ENCODE measurements around the gene AHRR. TPM values are rescaled to one million over a fixed set of nuclear protein-coding genes. Genes with fewer than 3 reads are reported as not detected.

The AHRR gene
- total and polyA plus RNA-seq, 10 of the 15 experiments (the other 5 are each of a cell fraction or from before 2014, with no cell fraction given), result 0.90 to 35.2 (median 19.2) TPM

DNA sequence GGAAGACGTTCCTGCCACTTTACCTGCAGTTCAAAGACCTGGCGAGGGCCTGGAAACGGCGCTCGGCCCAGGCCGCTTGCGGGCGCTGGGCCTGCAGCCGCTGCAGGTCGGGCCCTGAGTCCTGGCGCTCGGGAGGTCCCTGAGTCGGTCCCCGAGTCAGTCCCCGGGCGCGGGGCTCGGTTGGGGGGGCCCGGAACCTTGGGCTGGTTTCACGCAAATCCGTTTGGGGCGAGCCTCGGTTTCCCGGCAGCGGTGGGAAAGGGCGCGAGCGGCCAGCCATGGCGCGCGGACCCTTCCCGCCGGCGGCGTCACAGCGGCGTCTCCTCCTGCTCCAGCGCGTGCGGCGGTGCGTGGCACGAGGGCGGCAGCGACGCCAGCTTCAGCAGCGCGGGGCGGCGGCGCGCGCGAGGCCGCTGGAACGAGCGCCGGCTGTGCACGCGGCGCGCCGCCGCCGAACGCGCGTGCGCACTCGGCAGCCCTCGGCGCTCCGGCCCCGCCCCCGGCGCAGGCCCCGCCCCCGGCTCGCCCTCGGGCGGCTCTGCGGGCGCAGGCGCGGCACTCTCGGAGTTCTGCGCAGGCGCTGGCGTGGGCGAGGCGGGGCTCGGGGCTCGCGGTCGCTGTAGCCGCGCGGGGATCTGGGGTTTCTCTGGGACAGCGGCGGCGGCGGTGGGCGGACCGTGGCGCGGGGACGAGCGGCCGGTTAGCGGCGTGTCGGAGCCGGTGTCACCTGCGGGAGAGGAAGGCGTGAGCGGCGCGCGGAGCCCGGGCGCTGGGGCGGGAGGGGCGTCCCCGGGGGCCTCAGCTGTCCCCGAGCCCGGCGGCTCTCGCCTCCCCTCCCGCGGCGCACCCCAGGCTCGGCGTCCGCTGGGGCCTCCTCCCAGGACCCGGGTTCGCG is 151.4 kb downstream of the AHRR start (continued):
- TF ChIP-seq, protein P1, sequence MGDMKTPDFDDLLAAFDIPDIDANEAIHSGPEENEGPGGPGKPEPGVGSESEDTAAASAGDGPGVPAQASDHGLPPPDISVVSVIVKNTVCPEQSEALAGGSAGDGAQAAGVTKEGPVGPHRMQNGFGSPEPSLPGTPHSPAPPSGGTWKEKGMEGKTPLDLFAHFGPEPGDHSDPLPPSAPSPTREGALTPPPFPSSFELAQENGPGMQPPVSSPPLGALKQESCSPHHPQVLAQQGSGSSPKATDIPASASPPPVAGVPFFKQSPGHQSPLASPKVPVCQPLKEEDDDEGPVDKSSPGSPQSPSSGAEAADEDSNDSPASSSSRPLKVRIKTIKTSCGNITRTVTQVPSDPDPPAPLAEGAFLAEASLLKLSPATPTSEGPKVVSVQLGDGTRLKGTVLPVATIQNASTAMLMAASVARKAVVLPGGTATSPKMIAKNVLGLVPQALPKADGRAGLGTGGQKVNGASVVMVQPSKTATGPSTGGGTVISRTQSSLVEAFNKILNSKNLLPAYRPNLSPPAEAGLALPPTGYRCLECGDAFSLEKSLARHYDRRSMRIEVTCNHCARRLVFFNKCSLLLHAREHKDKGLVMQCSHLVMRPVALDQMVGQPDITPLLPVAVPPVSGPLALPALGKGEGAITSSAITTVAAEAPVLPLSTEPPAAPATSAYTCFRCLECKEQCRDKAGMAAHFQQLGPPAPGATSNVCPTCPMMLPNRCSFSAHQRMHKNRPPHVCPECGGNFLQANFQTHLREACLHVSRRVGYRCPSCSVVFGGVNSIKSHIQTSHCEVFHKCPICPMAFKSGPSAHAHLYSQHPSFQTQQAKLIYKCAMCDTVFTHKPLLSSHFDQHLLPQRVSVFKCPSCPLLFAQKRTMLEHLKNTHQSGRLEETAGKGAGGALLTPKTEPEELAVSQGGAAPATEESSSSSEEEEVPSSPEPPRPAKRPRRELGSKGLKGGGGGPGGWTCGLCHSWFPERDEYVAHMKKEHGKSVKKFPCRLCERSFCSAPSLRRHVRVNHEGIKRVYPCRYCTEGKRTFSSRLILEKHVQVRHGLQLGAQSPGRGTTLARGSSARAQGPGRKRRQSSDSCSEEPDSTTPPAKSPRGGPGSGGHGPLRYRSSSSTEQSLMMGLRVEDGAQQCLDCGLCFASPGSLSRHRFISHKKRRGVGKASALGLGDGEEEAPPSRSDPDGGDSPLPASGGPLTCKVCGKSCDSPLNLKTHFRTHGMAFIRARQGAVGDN (IDR thresholded peaks at IDR 0.05), result peak; percentile 98
- TF ChIP-seq MYB (IDR thresholded peaks at IDR 0.05; ENCODE audit: borderline replicate concordance, low read depth, low read length) (no peak), SMC3 (IDR thresholded peaks at IDR 0.05; ENCODE audit: borderline replicate concordance, low read length) (no peak), CREM (IDR thresholded peaks at IDR 0.05; ENCODE audit: low read depth) (no peak), HDAC2 (IDR thresholded peaks at IDR 0.05) (no peak), POLR2AphosphoS5 (IDR thresholded peaks at IDR 0.05; ENCODE audit: low read length) (peak; percentile 74; the same call in 1 of the 2 replicates)
- TF ChIP-seq, protein P2, sequence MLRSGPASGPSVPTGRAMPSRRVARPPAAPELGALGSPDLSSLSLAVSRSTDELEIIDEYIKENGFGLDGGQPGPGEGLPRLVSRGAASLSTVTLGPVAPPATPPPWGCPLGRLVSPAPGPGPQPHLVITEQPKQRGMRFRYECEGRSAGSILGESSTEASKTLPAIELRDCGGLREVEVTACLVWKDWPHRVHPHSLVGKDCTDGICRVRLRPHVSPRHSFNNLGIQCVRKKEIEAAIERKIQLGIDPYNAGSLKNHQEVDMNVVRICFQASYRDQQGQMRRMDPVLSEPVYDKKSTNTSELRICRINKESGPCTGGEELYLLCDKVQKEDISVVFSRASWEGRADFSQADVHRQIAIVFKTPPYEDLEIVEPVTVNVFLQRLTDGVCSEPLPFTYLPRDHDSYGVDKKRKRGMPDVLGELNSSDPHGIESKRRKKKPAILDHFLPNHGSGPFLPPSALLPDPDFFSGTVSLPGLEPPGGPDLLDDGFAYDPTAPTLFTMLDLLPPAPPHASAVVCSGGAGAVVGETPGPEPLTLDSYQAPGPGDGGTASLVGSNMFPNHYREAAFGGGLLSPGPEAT (IDR thresholded peaks at IDR 0.05; ENCODE audit: low read depth), result peak; percentile 21; the same call in 1 of the 2 replicates
- TF ChIP-seq, protein P3, sequence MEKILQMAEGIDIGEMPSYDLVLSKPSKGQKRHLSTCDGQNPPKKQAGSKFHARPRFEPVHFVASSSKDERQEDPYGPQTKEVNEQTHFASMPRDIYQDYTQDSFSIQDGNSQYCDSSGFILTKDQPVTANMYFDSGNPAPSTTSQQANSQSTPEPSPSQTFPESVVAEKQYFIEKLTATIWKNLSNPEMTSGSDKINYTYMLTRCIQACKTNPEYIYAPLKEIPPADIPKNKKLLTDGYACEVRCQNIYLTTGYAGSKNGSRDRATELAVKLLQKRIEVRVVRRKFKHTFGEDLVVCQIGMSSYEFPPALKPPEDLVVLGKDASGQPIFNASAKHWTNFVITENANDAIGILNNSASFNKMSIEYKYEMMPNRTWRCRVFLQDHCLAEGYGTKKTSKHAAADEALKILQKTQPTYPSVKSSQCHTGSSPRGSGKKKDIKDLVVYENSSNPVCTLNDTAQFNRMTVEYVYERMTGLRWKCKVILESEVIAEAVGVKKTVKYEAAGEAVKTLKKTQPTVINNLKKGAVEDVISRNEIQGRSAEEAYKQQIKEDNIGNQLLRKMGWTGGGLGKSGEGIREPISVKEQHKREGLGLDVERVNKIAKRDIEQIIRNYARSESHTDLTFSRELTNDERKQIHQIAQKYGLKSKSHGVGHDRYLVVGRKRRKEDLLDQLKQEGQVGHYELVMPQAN (conservative IDR thresholded peaks at IDR 0.05), result no peak; the same call in none of the 2 replicates
- TF ChIP-seq, protein P4, sequence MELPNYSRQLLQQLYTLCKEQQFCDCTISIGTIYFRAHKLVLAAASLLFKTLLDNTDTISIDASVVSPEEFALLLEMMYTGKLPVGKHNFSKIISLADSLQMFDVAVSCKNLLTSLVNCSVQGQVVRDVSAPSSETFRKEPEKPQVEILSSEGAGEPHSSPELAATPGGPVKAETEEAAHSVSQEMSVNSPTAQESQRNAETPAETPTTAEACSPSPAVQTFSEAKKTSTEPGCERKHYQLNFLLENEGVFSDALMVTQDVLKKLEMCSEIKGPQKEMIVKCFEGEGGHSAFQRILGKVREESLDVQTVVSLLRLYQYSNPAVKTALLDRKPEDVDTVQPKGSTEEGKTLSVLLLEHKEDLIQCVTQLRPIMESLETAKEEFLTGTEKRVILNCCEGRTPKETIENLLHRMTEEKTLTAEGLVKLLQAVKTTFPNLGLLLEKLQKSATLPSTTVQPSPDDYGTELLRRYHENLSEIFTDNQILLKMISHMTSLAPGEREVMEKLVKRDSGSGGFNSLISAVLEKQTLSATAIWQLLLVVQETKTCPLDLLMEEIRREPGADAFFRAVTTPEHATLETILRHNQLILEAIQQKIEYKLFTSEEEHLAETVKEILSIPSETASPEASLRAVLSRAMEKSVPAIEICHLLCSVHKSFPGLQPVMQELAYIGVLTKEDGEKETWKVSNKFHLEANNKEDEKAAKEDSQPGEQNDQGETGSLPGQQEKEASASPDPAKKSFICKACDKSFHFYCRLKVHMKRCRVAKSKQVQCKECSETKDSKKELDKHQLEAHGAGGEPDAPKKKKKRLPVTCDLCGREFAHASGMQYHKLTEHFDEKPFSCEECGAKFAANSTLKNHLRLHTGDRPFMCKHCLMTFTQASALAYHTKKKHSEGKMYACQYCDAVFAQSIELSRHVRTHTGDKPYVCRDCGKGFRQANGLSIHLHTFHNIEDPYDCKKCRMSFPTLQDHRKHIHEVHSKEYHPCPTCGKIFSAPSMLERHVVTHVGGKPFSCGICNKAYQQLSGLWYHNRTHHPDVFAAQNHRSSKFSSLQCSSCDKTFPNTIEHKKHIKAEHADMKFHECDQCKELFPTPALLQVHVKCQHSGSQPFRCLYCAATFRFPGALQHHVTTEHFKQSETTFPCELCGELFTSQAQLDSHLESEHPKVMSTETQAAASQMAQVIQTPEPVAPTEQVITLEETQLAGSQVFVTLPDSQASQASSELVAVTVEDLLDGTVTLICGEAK (IDR thresholded peaks at IDR 0.05; ENCODE audit: borderline replicate concordance), result no peak
- TF ChIP-seq, protein P5, sequence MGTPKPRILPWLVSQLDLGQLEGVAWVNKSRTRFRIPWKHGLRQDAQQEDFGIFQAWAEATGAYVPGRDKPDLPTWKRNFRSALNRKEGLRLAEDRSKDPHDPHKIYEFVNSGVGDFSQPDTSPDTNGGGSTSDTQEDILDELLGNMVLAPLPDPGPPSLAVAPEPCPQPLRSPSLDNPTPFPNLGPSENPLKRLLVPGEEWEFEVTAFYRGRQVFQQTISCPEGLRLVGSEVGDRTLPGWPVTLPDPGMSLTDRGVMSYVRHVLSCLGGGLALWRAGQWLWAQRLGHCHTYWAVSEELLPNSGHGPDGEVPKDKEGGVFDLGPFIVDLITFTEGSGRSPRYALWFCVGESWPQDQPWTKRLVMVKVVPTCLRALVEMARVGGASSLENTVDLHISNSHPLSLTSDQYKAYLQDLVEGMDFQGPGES (IDR thresholded peaks at IDR 0.05), result no peak
- TF ChIP-seq, protein P6, sequence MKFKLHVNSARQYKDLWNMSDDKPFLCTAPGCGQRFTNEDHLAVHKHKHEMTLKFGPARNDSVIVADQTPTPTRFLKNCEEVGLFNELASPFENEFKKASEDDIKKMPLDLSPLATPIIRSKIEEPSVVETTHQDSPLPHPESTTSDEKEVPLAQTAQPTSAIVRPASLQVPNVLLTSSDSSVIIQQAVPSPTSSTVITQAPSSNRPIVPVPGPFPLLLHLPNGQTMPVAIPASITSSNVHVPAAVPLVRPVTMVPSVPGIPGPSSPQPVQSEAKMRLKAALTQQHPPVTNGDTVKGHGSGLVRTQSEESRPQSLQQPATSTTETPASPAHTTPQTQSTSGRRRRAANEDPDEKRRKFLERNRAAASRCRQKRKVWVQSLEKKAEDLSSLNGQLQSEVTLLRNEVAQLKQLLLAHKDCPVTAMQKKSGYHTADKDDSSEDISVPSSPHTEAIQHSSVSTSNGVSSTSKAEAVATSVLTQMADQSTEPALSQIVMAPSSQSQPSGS (IDR thresholded peaks at IDR 0.05; ENCODE audit: low read length), result no peak

Data from GM12878 (cell line).